Mucosa of descending colon (tissue), 3 donors: Measurements from ENCODE around the gene SCFD2. TPM values are rescaled to one million over a fixed set of nuclear protein-coding genes. Genes with fewer than 3 reads are reported as not detected.
"Not testable (repeated sequence)": the region's sequence is repeated elsewhere in the genome, so short reads cannot be mapped to it uniquely, and the experiment has no call there.

Source experiments
- ATAC-seq: fragments of 200-7000 bp; cut with Tn5 transposase; one replicate; pipeline ENCODE4 v1.9.1; 2020; ENCODE audit warnings: mild to moderate bottlenecking, moderate library complexity
- DNase-seq, 3 donors: peaks; one replicate each; pipeline ENCODE4 v3.0.0-alpha.2; 2020
- H3K36me3 ChIP-seq: fragments of 200-600 bp; one replicate; pipeline ENCODE4 v1.8.0; 2021; ENCODE audit warnings: low read depth, mild to moderate bottlenecking
- H3K4me1 ChIP-seq: fragments of 200-600 bp; one replicate; pipeline ENCODE4 v1.8.0; 2021; ENCODE audit warnings: low read depth, mild to moderate bottlenecking
- H3K4me3 ChIP-seq: fragments of 200-600 bp; one replicate; pipeline ENCODE4 v1.8.0; 2021; ENCODE audit warnings: mild to moderate bottlenecking
- H3K9me3 ChIP-seq: fragments of 200-600 bp; one replicate; pipeline ENCODE4 v1.8.0; 2021; ENCODE audit warnings: mild to moderate bottlenecking
- intact Hi-C, 2 donors: fragments of 100-400 bp; cut with DNase I in 1 of 2; cut with micrococcal nuclease in 1 of 2; formaldehyde crosslinking; loops; one replicate each; pipeline versions ENCODE4 v1.11.0 to v1.11.1; 2022; cut with DNase I, micrococcal nuclease
- total RNA-seq, 3 donors: library from RNA; stranded (reverse); fragmentation: NEBNext Ultra II Directional in 2 of 3; extraction: Animal tissue kit (Norgen Biotek cat#: 25700) in 2 of 3; gene quantifications; one replicate each; pipeline versions ENCODE4 v1.2.1 to v1.2.4, GENCODE V29; 2021 to 2023
- TF ChIP-seq, protein P1 (sequence below): fragments of 200-600 bp; IDR thresholded peaks from one replicate; pipeline ENCODE4 v1.8.0; 2022; ENCODE audit warnings: antibody characterized with exemption, mild to moderate bottlenecking
- donor health status: DM: no; HTN: no; CAD: no; lungs with moderate emphysema.
- donor health status: DM: no; HTN: no; CAD: no.
- donor health status: DM: no; HTN: yes; CAD: no.

The SCFD2 gene
- total RNA-seq, 3 donors from 2014 or later: 11.7 to 17.2 (median 16.0) TPM

DNA sequence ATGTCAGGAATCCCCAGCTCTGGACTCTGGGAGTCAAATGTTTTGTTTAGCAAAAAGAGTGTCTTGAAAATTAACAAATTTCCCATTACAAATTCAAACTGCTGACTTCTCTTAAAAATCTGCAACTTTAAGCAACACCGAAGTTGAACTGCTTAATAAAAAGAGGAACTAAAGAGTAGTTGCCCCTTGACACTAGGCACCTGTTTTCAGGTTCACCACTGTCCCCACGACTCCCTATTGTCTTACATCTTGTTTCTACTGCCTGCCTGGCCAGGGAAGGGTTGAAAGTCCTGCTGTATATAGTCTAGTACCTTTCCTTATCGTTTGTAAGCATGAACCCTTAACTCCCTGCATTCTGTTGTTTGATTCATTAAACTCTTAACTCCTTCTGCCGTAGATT is 173.9 kb downstream of the SCFD2 start:
- TF ChIP-seq, protein P1, sequence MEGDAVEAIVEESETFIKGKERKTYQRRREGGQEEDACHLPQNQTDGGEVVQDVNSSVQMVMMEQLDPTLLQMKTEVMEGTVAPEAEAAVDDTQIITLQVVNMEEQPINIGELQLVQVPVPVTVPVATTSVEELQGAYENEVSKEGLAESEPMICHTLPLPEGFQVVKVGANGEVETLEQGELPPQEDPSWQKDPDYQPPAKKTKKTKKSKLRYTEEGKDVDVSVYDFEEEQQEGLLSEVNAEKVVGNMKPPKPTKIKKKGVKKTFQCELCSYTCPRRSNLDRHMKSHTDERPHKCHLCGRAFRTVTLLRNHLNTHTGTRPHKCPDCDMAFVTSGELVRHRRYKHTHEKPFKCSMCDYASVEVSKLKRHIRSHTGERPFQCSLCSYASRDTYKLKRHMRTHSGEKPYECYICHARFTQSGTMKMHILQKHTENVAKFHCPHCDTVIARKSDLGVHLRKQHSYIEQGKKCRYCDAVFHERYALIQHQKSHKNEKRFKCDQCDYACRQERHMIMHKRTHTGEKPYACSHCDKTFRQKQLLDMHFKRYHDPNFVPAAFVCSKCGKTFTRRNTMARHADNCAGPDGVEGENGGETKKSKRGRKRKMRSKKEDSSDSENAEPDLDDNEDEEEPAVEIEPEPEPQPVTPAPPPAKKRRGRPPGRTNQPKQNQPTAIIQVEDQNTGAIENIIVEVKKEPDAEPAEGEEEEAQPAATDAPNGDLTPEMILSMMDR: no peak
- no peak overlapping the region for H3K4me3 ChIP-seq
- no peaks in the 10 kb centered on the region for H3K9me3 ChIP-seq
- peaks cover 13% of the 10 kb centered on the region for H3K4me1 ChIP-seq
- DNase-seq (no peak), ATAC-seq (no peak)
- no peaks in the 10 kb centered on the region for H3K36me3 ChIP-seq
- intact Hi-C loops: loop anchor here (10.0 kb wide), 1 partner anchor 1033 kb away; the partner anchor contains the start of gene PDGFRA (in 2 of the 2)

DNA sequence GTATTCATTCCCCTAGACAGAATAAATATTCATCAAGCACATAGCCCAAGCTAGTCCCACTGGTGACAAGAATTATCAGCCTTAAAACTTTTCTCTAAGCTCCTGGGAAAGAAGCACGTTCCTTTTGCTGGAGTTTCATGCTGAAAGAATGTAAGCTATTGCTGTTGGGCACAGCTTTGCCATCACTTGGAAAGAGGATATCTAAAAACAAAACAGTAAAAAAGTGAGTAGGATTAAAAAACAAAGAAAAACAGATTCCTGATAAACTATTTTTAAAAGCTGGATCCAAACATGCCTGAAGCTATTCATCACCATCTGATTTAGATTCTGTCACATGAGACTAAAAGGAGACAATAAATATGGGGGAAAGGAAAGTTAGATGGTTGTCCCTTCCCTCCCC is 176.8 kb downstream of the SCFD2 start:
- H3K4me3 ChIP-seq: no peak overlapping the region
- no peaks in the 10 kb centered on the region for H3K36me3 ChIP-seq
- H3K9me3 ChIP-seq: no peaks in the 10 kb centered on the region
- TF ChIP-seq, protein P1: no peak
- DNase-seq: no peak
- ATAC-seq: no peak
- peaks cover 13% of the 10 kb centered on the region for H3K4me1 ChIP-seq
- intact Hi-C loops: no loop called here

DNA sequence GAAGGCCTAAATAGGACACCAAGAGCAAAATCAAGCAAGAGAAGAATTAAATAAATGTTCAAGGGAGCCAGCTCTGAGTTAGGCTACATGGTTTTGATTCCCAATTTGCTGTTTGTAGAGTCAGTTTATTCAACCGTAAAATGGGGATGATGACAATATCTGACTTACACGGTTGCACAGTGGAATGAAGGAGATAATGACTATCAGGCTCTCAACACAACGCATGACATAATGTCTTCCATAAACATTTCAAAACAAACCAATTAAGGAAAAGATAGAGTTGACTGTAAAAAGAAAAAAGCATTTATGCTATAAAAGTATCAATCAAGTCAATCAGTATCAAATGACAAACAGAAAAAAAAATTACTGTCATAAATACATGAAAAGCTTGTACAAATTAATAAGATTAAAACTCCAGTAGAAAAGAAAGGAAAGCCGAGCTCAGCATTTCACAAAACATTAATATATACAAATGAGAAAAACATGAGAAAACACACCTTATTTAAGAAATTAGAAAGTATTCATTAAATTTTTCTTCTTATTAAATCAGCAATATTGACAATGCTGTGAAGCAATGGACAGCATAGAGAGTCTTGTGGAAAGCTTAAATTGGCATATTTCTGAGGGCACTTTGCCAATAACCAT is 179.0 kb downstream of the SCFD2 start:
- no peaks in the 10 kb centered on the region for H3K9me3 ChIP-seq
- DNase-seq (no peak), ATAC-seq (no peak)
- intact Hi-C loops: no loop called here
- peaks cover 13% of the 10 kb centered on the region for H3K4me1 ChIP-seq
- TF ChIP-seq, protein P1: no peak
- no peak overlapping the region for H3K4me3 ChIP-seq
- no peaks in the 10 kb centered on the region for H3K36me3 ChIP-seq

DNA sequence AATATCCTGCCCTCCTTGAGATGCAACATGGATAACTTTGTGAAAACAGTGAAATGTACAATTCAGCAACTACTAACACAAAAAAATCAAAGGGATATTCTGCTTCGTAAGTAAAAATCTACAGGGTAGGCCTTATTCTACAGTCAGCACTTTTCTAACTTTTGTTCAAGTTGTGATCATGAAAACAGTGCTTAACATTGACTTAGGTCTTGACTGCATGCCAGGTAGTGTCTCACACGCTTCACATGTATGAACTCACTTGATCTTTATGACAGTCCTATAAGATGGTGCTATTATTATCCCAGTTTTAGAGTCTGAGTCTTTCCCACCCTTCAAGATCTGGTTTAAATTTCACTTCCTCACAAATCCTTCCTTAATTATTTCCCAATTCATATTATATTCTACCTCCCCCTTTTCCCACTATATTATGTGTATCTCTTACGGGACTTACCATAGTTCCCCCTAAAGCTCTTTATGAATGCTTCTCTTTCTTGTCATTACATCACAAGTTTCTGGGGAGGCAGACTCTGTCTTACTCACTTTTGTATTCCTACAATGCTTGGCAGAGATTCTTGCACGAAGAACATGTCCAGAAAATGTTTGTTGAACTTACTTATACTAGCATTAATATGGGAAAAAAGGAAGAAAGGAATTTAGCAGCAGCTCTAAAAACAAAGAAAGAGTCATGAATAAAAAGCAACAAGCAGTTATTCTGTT is 179.8 kb downstream of the SCFD2 start:
- DNase-seq (no peak), ATAC-seq (no peak)
- Histone ChIP-seq H3K9me3 (no peaks in the 10 kb centered on the region), H3K4me3 (no peak overlapping the region), H3K4me1 (peaks cover 13% of the 10 kb centered on the region), H3K36me3 (no peaks in the 10 kb centered on the region)
- TF ChIP-seq, protein P1: no peak
- intact Hi-C loops: no loop called here

DNA sequence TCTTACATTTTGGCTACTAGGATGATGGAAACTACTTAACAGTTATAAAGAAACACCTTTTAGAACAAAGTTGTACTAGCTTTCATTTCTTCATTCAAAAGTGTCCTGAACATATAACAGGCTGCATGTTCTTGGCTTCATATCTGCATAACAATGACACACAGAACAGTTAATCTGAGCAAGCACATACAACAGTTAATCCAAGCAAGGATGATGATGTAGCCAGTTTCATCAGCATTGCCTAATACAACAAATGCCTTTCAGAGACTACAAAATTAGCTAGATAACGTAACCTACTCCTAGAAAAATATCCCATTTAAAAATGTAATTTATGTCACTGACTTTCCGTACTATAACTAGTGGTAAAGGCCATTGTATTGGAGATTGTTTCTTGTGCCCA is 182.1 kb downstream of the SCFD2 start:
- Histone ChIP-seq H3K9me3 (peaks cover 3% of the 10 kb centered on the region), H3K36me3 (no peaks in the 10 kb centered on the region), H3K4me1 (peaks cover 12% of the 10 kb centered on the region), H3K4me3 (no peak overlapping the region)
- intact Hi-C loops: no loop called here
- no peak for ATAC-seq
- TF ChIP-seq, protein P1: no peak
- DNase-seq: no peak

DNA sequence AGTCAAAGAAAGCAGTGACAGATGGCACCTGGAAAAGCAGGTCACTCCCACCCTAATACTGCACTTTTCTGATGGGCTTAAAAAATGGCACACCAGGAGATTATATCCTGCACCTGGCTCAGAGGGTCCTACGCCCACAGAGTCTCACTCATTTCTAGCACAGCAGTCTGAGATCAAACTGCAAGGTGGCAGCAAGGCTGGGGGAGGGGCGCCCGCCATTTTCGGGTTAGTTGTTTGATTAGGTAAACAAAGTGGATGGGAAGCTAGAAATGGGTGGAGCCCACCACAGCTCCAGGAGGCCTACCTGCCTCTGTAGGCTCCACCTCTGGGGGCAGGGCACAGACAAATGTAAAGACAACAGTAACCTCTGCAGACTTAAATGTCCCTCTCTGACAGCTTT is 188.1 kb downstream of the SCFD2 start:
- ATAC-seq, DNase-seq, H3K4me3 ChIP-seq, H3K4me1 ChIP-seq, intact Hi-C loops, H3K36me3 ChIP-seq: not testable (repeated sequence)
- peaks cover 16% of the 10 kb centered on the region for H3K9me3 ChIP-seq
